Glomerular endothelial cell (primary cell): Measurements from ENCODE around the gene OBP2A. TPM values are rescaled to one million over a fixed set of nuclear protein-coding genes. Genes with fewer than 3 reads are reported as not detected.

Experiments
- DNase-seq: peaks from one replicate; pipeline ENCODE4 v3.0.0-alpha.2; 2011; ENCODE audit warnings: low read depth, low spot score; ENCODE audit errors: extremely low read depth
- total RNA-seq: library from RNA; depleted of rRNA; stranded (reverse); fragments of >200 nt; gene quantifications from 2 replicates; pipeline ENCODE4 v1.2.3, GENCODE V29; 2015

OBP2A gene
- total RNA-seq, 1 donor from 2014 or later: not detected

DNA sequence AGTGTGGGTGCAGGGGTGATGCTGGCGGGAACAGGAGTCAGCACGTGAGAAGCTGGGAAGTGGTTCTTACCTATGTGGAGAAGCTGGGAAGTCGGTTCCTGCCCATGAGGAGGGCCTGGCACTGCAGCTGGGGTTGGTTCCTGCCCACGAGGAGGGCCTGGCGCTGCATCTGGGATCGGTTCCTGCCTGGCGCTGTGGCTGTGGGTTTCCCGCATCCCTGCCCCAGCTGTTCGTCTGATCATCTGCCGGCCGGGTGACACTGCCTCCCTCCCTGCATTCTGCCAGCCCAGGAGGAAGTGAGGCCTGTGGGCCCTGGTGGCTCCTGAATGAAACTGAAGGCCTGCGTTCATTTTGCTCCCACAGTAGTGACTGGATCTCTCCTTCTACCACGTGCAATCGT, 5.1 kb downstream of the OBP2A start:
- no peak for DNase-seq

GRCh38 chr9:135551456-135551855, 5.5 kb downstream of the OBP2A start:
- DNase-seq: no peak

GRCh38 chr9:135552021-135552697, 6.2 kb downstream of the OBP2A start:
- no peak for DNase-seq

GRCh38 chr9:135552698-135553171, 6.8 kb downstream of the OBP2A start:
- no peak for DNase-seq

- DNase-seq: no peak
Measured at GRCh38 chr9:135554718-135555117, 8.8 kb downstream of the OBP2A start.

DNA sequence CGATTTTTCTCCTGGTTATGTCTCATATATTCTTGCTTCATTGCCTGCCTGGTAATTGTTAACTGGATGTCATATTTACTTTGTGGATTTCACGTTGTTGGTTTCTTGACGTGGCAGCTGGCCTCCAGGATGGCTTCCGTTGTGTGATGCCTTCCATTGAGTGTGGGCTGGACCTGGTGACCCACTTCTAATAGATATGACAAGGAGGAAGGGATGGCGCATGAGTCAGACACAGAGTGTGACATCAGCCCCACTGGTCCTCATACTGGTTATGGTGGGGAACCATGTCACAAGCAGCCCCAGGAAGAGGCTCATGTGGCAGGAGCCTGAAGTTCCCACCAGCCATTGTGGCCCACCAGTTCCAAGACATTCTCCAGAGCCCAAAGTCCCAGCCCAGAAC, 9.3 kb downstream of the OBP2A start:
- DNase-seq: no peak

DNA sequence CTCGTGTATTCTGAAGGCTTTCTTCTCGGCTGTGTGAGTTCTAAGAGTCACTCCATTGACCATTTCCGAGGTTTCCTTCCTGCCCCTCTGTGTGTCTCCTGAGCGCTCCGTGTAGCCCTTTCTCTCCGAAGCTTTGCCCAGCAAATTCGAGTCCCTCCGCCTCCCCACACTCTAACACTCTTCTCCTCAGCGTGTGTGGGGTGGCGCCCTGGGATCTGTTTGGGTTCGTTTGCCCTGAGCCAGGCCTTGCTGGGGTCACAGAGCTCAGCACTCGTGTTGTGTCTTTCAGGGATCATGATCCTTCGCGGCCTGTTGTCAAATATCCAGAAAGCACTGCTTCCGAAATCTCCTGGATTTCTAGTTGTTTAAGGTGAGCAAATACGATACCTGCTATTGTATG, 10.0 kb downstream of the OBP2A start:
- DNase-seq: no peak

DNA sequence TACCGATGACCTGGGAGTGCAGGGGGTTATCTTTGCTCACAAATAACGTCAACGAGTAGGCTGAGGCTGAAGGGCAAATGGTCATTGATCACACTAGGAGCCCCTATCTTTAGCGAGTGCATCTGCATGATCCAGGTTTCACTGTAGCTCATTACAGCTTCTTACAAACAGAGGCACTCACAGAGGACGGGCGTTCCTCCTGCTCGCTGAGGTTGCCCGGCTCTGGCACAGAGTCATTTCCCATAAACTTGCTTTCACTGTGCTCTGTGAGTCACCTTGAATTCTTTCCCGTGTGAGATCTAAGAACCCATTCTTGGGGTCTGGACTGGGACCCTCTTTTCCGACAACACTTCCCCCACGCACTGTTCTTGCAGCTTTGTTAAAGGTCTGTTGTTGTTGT, 13.7 kb downstream of the OBP2A start:
- DNase-seq: no peak

DNA sequence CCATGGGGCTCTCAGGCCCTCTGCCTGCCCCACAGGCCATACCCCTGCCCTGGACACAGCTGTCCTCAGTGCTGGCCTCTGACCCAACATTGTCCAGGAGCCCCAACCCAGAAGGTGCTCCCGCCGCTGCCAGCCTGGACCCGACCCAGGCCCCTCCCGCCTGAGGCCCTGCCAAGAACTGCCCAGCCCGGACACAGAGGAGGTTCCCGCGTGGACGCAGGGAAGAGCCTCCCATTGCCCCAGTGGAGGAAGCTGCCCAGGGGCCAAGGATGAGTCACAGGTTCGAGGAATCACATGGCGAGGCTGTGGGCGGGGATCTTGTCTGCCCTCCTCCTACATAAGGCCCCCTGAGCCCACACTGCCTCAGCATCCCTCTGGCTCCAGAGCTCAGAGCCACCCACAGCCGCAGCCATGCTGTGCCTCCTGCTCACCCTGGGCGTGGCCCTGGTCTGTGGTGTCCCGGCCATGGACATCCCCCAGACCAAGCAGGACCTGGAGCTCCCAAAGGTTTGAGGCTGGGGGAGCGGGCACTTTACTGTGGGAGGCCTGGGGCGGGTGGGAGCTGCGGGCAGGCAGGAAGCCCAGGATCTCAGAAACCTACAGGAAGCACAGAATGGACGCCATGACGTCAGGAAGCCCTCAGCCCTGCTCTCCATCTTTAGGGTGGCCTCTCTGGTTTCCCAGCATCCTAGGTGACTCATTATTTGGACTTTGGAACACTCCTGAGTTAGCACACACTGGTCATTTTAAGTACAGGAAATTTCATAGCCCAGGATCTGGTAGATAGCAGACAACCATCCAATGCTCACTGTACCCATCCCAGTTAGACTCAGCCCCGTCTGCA, 15.7 kb downstream of the OBP2A start, which contains the start of gene PAEP:
PAEP (plus strand) TSS at position 366 of the 844 bp plus-strand sequence.
- DNase-seq: no peak

DNA sequence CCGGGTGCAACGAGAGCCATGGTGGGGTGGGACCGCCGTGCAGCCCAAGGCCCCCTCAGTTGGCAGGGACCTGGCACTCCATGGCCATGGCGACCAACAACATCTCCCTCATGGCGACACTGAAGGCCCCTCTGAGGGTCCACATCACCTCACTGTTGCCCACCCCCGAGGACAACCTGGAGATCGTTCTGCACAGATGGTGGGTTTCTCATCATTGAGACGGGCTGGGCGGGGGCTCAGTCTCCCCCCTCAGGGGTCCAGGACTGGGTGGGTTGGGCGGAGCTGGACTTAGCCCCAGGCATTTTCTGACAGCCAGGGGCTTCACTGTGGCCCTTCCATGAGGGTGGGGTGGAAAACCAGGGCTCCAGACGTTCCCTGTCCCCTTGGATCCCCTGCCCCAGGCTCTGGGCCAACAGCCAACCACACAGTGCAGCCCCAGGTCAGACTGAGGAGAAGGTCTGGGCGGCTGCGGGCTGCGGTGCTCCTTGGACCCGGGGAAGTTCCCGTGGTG, 16.4 kb downstream of the OBP2A start:
- no peak for DNase-seq

- no peak for DNase-seq
Measured at GRCh38 chr9:135563039-135563476, 17.1 kb downstream of the OBP2A start.

- DNase-seq: no peak
Measured at GRCh38 chr9:135563858-135564257, 17.9 kb downstream of the OBP2A start.

GRCh38 chr9:135565141-135565628, 19.3 kb downstream of the OBP2A start:
- DNase-seq: no peak

GRCh38 chr9:135565636-135566035, 19.7 kb downstream of the OBP2A start:
- DNase-seq: no peak

DNA sequence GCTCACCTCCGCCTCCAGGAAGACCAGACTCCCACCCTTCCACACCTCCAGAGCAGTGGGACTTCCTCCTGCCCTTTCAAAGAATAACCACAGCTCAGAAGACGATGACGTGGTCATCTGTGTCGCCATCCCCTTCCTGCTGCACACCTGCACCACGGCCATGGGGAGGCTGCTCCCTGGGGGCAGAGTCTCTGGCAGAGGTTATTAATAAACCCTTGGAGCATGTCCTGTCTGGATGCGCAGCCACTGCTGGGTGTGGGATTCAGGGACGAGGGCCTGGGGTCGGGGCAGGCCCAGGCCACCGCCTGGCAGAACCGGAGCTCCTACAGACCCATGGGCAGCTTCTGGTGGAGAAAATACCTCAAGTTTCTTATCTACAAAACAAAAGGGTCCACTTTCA, 20.6 kb downstream of the OBP2A start:
- DNase-seq: no peak

DNA sequence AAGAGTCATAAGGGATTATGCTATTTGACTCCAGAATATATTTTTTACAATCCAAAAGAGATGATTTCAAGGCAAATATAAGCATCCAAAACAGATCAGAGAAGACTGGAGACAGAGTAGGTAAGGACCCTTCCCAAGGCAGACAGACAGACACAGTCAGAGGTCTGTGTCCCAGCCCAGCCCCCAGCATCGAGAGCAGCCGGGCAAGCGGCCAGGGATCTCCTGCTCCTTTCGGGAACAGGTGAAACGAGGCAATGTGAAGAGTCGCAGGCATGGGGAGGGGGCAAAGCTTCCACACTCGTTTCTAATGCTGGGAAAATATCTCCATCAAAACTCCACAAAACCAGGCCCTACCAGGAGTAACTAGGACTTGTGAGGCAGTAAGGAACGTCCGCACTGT, 21.4 kb downstream of the OBP2A start:
- no peak for DNase-seq

DNA sequence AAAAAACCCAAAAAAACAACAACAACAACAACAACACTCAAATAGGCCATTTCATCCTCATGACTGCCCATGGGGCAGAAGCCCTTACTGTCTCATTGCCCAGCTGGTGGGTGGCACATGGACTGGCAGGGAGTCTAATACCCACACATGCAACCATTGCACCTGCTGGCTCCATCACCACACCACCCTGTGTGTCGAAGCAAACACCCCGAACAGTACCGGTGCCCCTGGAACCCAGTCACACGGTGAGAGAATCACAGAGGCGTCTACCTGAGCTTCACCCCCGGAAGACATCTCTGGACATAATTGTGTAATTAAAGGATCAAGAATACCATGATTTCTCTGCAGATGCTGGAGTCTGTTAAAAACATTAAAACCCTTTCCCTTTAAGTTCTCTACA, 22.1 kb downstream of the OBP2A start:
- no peak for DNase-seq

- DNase-seq: no peak
Measured at GRCh38 chr9:135570456-135570855, 24.5 kb downstream of the OBP2A start.

DNA sequence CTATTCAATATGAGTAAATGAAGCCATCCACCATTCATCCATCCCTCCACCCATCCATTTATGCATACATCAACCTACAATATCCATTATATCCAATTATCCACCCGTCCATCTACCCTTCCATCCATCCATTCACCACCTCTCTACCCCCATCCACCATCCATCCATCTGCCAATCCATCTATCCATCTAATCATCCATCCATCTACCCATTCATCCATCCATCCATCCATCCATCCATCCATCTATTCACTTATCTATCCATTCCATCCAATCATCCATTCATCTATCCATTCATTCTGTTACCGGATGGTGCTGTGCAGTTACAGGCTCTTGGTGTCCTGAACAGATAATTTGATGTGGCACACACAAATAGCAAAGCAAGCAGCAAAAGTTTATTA, 26.3 kb downstream of the OBP2A start:
- no peak for DNase-seq

- DNase-seq: no peak
Measured at GRCh38 chr9:135573124-135573523, 27.2 kb downstream of the OBP2A start.

DNA sequence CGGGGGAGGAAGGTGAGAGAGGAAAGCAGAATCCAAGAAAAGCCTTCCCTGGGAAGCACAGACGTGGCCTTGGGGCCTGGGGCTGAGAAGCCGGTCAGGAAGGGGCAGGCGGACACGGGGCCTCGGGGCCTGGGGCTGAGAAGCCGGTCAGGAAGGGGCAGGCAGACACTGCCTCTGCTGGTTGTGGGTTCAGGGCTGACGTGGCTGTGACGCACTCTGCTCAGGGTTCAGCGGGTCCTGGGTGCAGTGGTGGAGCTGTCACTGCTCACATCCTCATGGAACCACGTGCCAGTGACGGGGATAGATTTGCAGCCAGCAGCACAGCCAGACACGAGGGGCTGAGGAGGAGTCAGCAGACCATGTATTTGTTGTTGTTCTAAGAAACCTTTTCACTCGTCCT, 28.4 kb downstream of the OBP2A start:
- no peak for DNase-seq

DNA sequence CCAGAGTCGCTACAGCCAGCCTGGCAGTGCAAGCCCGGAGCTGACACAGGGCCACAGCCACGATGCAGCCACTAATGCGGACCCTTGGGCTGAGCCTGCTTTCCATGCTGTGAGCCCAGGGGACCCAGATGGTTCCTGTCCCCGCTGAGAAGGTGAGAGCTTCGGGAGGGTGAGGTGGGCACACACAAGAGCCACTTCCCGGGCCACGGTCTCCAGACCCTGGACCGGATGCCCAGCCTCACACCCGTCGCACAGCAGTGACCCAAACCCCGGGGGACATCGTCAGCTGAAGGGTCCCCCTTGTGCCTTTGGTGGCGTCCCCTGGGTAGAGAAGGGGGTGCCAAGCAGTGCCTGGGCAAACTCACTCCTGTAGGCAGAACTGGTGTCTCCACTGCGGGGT, 29.0 kb downstream of the OBP2A start:
- DNase-seq: no peak
